Hematopoietic multipotent progenitor cell treated with erythropoietin and hydrocortisone succinate and interleukin-3 and kit ligand, for 6 days (in vitro differentiated cells): Measurements from ENCODE around the gene RTN4R.
A peak's percentile ranks its signal among the peaks of the same experiment; 100 is the strongest.
"Not testable (repeated sequence)": the region's sequence is repeated elsewhere in the genome, so short reads cannot be mapped to it uniquely, and the experiment has no call there.

Experiments
- DNase-seq: peaks from one replicate; pipeline ENCODE4 v3.0.0-alpha.2; 2015

RTN4R gene

DNA sequence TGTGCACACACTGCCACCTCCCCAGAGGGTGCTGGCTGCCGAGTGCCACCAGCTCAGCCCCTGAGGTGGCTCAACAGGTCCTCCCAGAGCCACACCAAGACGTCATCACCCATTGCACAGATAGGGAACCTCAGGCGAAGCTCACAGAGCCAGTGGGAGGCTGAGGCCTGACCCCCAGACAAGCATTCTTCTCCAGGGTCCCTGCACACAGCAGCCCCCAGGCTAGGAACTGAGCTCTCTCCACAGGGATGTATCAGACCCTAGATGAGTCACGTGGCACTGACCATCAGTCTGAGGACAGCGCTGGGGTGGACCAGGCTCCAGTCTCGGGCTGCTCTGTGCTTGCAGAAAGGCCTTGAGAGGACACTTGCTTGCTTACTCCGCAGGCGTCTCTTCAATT, 1.6 kb upstream of the RTN4R start:
- DNase-seq, result not testable (repeated sequence)

GRCh38 chr22:20269201-20269600, 1.1 kb upstream of the RTN4R start:
- DNase-seq, result not testable (repeated sequence)

DNA sequence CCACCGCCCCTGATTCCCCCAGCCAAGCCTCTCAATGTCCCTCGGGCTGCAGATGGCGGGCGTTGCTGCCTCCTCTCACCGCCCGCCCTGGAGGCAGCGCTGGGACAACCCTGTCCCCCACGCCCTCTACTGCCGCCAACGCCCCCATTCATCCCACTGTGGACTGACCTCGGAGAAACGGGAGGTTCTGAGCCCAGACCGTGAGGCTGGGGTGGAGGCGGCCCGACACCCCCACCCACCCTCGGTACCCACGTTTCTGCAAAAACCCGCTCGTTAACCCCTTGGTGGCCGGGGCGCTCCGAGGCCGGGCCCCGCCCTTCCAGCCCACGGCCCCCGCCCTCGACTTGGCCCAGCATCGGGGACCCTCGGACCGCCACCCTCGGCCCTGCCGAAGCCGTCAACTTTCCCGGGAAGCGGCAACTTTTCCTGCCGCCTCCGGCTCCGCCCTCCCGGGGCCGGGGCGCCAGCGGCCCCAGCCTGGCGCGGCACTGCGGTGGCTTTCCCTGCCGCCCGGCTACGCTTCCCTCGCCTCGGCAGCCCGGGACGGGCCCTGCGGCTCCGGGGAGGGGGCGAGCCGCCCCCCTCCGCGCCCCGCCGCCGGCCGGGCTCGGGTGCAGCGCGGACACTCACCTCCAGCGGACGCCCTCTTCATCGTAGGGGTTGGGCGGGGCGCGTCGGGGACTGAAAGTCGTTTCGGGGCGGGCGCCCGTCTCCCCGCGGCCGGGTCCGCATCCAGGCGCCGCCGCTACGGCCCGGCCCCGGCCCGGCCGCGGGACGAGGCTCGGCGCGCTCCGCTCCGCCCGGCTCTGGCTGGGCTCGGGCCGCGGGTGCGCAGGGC, 458 bp downstream of the RTN4R start:
- peak; percentile 47 for DNase-seq

DNA sequence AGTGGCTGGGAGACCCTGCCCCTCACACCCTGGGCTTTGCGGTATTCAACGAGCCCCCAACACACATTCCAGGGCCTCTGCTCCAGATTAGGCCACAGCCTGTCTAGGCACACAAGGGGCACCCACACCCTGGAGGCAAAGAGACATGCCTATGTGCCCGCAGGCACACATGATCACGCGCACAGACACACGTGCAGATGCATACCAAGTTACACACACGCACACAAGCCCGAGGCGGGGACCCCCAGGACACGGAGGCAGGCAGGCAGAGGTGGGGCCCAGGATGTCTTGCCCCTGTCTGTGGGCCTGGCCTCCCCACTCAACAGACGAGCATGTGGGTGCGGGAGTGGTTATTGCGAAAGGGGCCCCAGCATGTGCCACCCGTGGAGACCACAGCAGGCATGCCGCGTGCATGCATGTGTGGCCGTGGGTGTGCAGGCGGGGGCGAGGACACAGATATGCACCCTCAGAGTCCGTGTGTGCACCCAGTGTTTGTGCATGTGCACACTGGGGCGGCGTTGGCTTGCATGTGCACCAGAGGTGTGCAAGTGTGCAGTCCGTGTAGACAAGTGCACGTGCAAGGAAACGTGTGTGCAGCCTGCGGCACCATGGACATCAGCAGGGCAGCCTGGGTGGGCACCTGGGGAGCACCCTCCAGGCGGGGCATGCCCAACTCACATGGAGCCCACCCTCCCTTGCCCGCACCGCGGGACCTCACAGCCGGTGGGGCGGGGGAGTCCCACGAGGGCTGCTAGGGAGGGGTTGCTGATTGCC, 1.3 kb downstream of the RTN4R start:
- not testable (repeated sequence) for DNase-seq

GRCh38 chr22:20265772-20266666, 2.1 kb downstream of the RTN4R start:
- not testable (repeated sequence) for DNase-seq

DNA sequence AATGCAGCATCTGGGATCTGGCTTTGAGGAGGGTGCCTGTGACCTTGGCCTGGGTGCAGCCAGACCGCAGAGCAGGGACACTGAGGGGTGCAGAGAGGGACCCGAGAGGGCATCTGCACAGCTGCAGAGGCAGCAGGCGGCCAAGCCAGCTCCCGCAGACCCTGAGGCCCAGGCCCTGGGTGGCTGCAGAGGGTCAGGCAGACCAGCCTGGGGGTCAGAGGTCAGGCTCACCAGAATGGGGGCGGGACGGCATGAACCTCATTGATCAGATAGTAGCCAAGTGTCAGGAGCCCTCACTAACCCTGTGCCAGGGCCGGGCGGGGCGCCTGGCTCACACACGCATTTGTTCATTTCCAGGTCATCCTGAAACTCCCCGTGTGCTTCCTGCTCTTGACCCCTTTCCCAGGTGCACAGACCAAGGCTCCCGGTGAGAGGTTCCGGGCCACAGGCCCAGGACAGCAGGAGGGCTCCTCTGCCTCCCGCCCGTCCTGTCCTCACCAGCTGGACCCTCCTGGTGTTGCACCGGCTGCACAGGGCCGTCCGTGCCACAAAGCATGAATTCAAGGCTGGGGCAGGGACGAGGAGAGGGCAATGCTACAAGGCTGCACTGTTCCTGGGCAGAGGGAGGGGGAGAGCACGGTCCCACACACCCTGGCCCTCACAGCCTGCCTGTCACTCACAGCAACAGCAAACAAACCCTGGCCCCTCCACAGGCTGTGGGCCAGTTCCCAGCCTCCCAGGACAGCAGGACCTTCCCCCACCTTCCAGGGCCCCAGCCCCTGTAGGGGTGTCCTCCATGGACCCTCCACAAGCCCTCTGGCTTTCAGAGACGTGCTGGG, 3.3 kb downstream of the RTN4R start:
- DNase-seq, result no peak

DNA sequence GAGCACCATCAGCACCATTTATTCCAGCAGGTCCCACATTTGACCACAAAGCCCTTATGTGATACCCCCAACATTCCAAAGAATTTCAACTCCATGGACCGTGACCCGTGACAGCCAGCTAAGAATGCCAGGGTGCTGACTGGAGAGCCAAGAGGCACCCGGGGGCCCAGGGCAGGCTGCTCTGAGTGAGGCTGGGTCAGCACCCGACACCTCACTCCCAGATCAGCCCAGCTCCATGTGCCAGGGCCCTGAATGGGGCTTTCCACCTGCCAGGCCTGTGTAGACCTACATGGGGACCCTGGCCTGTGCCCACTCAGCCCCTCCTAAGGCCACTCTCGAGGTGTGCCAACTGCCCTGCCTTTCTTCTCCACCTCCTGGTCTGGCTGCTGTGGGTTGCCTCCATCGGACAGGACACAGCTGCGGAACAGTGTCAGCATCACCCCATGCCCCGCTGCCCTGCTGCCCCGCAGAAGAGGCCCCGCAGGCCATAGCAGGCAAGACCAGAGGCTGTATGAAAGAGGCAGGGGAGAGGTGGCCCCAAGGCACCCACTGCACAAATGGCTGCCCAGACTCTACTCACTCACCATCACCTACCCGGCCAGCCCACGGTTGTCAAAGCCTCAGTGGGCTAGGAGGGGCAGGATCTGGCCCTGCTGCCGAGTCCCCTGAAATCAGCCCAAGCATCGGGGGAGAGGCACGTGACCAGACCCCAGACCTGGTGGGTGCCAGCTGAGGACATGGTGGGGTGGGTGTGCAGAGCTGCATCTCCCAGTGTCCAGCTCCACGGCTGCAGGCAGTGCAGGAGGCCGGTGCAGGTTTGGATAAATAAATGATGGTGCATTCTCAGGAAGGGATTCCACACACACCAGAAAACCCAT, 4.5 kb downstream of the RTN4R start:
- DNase-seq, result not testable (repeated sequence)

GRCh38 chr22:20262582-20263147, 5.5 kb downstream of the RTN4R start:
- DNase-seq, result no peak

DNA sequence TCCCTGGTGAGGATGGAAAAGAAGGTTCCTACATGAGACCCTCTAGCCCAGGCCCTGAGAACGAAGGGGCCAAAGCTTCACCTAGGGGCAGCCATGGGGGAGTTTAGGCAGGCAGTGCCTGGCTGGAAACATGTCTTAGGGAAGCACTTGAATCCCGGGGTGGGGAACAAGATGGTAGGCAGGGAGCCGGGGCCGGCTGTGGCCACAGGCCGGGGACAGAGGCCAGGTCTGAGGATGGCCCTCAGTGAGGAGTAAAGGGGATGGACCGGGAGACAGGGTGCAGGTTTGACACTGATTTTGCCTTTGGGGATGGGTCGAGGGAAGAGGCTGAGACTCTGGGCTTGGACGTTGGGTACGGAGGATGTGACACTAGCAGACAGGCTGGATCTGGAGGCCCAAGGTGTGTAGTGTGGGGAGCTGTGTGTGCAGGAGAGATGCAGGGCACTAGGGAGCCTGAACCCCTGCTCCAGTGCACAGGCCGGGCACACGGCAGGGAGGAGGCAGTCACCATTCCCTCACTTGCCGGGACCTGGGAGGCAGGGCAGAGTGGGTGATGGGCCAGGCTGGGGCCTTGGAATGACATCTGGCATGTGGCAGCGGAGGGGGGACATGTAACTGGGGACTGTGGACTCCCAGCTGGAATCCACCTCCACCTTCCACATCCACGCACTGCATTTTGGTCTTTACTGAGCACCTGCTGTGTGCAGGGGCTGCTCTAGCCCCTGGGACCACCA, 6.1 kb downstream of the RTN4R start:
- DNase-seq, result no peak

DNA sequence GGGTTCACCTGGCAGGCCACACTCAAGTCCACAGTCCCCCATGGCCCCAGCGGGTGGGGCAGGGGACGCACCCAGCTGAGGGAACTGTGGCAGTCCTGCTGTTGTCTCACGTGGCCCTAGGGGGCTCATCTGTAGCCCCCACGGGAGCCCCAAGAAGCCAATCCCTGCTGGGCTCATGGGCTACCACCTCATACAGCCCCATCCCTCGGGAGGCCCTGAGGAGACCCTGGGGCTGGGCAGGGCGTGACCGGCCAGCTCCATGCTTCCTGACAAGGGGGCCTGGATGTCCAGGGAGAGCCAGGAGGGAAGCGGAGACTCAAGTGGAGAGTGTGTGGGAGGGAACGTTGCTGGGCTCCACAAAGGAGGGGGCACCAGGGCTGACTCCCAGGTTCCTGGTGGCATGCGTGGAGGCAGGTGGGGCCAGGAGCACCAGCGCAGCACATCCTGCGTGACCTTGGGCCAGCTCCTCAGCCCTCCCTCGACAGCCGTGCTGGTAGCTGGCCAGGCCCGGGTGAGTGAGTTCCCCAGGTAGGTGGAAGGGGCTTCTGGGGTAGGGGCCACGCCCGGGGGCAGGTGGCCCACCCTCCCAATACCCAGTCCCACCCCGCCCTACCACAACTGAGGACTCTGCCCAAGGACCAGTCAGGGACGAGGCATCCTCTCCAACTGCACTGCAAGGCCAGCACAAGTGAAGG, 7.9 kb downstream of the RTN4R start:
- no peak for DNase-seq

DNA sequence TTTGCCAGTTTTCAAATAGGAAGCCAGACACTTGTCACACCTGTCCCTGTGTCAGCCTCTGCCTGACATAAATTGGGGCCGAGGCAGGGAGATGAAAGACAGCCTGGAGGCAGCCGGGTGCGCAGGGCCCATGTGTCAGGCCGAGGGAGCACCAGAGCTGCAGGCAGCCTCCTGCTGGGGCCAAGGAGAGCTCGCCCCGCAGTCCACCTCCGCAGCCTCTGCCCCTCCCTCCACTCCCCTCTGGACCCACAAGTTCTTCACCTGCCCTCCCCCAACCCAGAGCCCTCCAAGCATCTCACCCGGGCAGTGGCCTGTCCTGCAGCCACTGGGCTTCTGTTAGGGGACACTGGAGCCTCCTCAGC, 8.8 kb downstream of the RTN4R start:
- no peak for DNase-seq

- DNase-seq, result peak; percentile 31
Observed at GRCh38 chr22:20258584-20259326, 9.4 kb downstream of the RTN4R start.

DNA sequence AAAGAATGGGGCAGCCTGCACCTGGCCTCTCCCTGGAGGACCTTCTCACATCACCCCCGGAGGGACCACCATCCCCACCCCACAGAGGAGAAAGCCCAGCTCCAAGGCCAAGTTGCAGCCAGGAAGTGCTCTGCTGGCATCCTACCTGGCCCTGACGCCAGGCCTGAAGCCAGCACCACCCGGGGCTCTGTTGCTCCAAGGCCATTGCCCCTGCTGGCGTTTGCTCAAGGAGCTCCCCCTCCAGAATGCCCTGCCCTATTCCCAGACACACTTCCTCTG, 10.2 kb downstream of the RTN4R start:
- no peak for DNase-seq

DNA sequence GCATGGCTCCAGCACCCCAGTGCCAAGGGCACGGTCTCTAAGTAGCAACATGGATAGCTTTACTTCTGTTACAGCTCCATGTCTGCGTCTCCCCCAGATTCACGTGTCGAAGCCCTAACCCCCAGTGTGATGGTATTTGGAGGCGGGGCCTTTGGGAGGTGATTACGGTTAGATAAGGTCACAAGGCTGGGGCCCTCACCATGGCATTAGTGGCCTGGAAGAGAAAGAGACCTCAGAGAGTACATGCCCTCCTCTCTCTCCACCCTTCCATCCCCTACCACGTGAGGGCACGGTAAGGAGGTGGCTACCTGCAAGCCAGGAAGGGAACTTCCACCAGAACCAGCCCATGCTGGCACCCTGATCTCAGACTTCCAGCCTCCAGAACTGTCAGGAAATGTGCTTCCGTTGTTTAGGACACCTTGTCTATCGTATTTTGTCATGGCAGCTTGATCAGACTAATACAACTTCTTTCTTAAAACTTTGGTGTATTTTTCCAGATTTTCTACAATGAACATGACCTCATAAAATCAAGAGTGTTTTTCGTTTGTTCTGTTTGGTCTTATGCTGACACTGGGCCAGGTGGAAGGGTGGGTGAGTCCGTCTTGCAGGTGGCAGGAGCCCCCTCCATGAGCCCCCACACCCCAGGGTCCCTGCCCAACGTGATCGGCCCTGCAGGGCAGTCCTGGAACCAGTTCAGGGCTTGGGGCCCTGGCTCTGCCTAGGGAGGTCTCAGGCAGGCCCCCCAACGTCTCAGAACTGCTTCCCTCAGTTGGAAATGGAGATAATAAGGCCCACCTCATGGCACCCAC, 10.7 kb downstream of the RTN4R start:
- DNase-seq, result no peak

DNA sequence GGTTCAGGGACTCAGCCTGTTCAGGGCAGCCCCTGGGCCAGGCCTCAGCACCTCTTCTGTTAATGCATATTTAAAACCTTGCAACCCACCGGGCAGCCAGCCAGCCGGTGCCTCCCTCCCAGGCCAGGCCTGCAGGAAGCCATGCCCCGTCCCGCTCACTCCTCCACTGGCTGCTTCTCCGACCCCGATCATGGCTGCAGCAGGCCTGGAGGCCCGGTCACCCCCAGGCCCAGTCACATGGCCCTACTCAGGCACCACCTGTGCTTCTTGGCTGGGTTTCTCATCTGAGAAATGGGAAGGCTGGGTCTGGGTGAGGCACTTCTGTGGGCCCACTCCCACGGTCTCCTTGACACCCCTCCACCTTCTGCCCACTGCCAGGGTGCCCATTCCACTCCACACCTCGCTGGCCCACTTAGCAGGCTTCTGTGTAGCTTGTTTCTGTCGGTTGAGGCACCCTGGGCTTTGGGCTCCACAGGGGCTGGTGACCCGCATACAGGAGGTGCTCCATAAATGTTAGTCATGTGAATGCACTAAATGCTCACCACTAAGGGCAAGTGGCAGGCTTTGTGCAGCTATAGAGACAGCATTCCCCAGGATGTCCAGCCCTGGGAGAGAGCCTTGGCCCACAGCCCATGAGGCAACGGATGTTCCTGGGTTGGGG, 11.4 kb downstream of the RTN4R start:
- no peak for DNase-seq

DNA sequence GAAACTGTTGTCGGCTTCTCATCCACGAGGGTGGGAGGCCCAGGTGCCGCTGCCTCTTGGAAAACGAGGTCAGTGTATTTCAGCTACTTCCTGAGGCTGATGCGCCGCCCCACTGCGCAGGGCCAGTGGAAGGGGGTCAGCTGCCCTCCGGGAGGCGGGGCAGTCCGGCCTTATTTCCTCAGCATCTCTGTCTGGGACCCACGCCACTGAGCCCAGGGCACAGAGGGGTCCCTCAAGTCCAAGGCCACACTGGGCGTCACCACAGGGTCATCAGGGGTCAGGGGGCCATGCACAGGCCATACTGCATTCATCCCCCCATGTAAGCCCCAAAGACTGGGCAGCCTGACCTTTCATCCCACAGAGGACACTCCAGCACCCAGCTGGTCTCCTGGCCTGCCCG, 12.1 kb downstream of the RTN4R start:
- DNase-seq, result no peak
